Measurements from ENCODE around the gene MACROD2.

DNA sequence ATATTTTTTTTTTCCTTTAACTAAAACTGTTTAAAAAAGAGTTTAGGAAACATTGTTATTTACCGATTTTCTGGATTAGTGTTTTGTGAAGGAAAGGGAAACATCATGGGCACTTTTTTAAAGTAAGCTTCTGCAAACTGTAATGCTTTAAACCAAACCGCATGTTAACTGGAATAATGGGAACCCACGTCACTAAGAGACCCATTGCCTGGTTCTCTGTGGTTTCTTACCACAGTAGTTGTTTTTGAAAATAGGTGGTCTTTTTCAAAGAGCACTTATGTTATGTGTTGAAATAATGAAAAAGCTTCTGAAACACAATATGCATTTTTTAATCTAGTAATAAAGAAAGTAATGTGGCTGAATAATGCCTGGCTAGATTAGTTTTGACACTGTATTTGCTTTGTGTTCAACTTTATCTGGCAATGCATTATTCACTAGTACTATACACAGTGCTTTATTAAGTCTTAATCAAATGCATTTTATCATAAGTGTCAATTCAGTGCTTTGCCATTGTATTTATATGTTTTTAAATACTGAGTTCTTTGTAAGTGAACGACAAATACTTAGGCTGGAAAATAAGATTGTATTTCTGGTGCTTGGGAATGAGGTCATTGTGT, 1096.2 kb downstream of the MACROD2 start:
- TF ChIP-seq CTCF (IDR thresholded peaks at IDR 0.05) (no peak), ZFX (IDR thresholded peaks at IDR 0.05; ENCODE audit: borderline replicate concordance) (no peak)
